22Rv1 (cell line): ENCODE measurements around the gene LMNA.

Experiments used
- H3K27ac ChIP-seq: fragments of 450-650 bp; 2 replicates; pipeline ENCODE4 v1.5.1; 2017
- ZFX ChIP-seq: fragments of 450-650 bp; IDR thresholded peaks from 2 replicates; pipeline ENCODE4 v1.6.1; 2017; ENCODE audit warnings: antibody characterized with exemption, borderline replicate concordance
- TF ChIP-seq, protein P1 (sequence below): fragments of 450-650 bp; IDR thresholded peaks from 2 replicates; pipeline ENCODE4 v1.5.1; 2017; ENCODE audit warnings: mild to moderate bottlenecking

LMNA gene

GRCh38 chr1:156091610-156092009 is 22.9 kb upstream of the LMNA start:
- no peak overlapping the region for H3K27ac ChIP-seq
- TF ChIP-seq ZFX = no peak

- H3K27ac ChIP-seq = no peak overlapping the region
- TF ChIP-seq, protein P1, sequence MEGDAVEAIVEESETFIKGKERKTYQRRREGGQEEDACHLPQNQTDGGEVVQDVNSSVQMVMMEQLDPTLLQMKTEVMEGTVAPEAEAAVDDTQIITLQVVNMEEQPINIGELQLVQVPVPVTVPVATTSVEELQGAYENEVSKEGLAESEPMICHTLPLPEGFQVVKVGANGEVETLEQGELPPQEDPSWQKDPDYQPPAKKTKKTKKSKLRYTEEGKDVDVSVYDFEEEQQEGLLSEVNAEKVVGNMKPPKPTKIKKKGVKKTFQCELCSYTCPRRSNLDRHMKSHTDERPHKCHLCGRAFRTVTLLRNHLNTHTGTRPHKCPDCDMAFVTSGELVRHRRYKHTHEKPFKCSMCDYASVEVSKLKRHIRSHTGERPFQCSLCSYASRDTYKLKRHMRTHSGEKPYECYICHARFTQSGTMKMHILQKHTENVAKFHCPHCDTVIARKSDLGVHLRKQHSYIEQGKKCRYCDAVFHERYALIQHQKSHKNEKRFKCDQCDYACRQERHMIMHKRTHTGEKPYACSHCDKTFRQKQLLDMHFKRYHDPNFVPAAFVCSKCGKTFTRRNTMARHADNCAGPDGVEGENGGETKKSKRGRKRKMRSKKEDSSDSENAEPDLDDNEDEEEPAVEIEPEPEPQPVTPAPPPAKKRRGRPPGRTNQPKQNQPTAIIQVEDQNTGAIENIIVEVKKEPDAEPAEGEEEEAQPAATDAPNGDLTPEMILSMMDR = no peak
- TF ChIP-seq ZFX = no peak
These were observed 18.5 kb upstream of the LMNA start for GRCh38 chr1:156095906-156096508.

DNA sequence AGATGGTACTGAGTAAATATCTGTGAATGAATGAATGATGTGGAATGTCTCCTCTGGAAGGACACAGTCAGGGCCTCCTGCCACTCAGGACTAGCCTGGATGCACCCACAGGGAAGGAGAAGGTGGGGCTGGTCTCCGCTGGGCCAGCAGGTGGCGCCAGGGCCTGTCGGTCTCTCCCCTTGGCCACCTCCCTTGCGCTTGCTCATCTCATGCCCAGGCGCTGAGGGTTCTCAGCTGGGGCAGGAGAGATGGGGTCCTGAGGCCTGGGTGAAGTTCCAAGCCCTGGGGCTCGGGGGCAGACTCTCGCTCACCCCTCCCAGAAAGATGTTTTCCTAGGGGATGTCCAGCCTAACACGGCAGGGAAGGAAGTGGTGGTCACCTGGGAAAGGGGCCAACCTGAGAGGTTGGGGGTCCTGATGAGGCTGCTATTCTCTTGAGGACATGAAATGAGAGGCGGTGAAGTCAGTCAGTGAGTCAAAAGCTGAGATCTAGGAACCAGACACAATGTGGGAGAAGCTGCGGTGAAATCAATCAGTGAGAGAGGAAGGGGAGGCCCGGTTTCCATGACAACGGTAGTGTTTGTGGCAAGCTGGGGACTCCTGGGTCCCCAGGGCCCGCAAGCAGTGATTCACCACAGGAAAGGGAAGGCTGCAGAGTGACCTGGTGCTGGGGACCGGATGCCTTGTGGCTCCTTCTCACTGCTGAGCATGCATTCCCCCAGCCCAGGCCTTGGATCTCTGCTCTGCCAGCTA is 17.7 kb upstream of the LMNA start:
- H3K27ac ChIP-seq = no peak overlapping the region
- no peak for TF ChIP-seq ZFX
- TF ChIP-seq, protein P1 = peak; percentile 100

DNA sequence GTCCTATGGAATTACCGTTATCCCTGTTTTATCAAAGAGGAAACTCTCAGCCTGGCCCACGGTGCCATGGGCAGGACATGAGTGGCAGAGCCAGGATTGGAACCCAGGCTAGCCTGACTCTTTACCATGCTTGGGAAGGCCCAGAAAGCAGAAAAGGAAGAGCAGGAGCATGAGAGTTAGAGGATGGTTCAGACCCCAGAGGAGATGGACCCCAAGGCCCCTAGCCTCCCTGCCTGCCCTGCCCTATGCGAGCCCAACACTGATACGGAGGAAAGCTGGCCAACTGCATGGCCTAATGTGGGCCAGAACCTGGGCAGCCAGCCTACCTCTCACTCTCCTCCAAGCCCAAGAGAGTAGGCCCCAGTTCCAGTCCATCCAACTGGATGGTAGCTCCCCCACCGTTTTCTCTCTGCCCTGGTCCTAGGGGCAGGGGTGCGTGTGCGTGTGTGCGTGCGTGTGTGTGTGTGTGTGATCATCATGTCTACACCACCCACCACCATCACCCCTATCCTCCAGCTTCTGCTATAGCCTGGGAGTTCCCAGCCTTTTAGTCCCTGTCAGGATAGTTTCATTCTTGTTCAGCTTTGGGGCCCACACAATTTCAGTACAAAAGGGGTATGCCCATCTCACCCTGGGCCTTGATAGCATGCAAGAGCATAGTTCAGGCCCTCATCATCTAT is 16.9 kb upstream of the LMNA start:
- H3K27ac ChIP-seq = no peak overlapping the region
- TF ChIP-seq, protein P1 = no peak
- TF ChIP-seq ZFX = no peak

- TF ChIP-seq, protein P1 = no peak
- TF ChIP-seq ZFX = no peak
- H3K27ac ChIP-seq = no peak overlapping the region
These were observed 15.7 kb upstream of the LMNA start for GRCh38 chr1:156098784-156099183.

DNA sequence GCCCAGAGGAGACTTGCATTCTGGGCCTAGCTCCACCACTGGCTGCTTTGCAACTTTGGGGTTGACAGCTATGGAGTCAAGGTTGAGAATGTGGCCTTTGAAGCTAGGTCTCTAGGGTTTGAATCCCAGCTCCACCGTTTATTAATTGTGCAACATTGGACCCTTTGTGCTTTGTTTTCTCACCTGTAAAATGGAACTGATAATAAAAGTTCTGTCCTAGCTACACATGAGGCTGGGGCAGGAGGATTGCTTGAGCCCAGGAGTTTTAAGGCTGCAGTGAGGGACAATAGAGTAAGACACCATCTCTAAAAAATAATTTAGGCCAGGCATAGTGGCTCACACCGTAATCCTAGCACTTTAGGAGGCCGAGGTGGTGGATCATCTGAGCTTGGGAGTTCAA is 15.2 kb upstream of the LMNA start:
- TF ChIP-seq, protein P1 = no peak
- TF ChIP-seq ZFX = no peak
- no peak overlapping the region for H3K27ac ChIP-seq

GRCh38 chr1:156100205-156100995 is 14.1 kb upstream of the LMNA start:
- H3K27ac ChIP-seq = no peak overlapping the region
- TF ChIP-seq, protein P1 = no peak
- TF ChIP-seq ZFX = no peak
